HG02763 (cell line): ENCODE measurements around the gene FGGY.

ENCODE experiments used
- ATAC-seq: cut with Tn5 transposase; IDR thresholded peaks from one replicate; pipeline ENCODE4 v1.9.1; 2021; ENCODE audit warnings: mild to moderate bottlenecking, moderate library complexity; ENCODE audit not compliant: unreplicated experiment

Gene FGGY

DNA sequence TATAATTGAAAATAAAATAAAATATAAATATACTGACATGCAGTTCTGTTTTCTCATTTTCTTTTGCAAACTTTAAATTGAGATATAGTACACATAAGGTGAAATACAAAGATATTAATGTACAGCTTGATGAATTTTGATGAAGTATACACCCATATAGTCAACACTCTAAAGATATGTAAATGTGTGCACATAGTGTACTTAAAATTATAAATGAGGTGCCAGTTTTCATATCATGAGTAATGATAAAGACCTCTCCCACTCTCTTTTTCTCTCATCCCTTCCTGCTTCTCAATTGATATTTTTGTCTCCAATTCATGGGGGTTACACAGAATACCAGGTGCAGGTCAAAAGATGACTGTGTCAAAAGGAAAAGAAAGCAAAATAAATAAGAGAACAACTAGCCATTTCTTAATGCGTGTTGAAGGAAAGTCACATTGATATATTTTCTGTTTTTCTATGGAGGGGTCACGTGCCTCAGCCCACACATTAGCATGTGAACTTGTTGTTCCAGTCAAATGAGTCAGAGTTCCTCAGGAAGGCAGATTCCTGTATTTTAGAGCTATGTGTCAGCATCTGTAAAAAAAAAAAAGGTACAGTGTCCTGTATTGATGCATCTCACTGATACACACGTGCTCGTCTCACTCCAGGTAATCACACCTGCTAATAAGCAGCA, 453.6 kb downstream of the FGGY start:
- no peak for ATAC-seq

DNA sequence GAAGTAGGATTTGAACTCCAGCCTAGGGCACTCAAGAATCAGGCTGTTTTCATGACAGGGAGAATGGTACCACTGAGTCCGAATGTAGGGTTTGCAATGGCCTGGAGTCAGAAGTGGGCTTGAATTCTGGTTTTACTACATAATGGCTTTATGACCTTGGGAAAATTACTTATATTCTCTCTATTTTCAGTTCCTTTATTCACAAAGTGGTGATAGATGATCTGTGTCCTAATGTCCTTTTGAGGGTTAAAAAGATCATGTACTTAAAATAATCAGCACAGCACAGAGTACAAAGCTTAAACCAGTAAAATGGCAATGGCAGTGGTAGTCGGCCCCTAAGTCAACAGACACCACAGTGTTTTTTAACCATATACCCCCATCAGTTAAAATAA, 454.1 kb downstream of the FGGY start:
- ATAC-seq, result no peak

DNA sequence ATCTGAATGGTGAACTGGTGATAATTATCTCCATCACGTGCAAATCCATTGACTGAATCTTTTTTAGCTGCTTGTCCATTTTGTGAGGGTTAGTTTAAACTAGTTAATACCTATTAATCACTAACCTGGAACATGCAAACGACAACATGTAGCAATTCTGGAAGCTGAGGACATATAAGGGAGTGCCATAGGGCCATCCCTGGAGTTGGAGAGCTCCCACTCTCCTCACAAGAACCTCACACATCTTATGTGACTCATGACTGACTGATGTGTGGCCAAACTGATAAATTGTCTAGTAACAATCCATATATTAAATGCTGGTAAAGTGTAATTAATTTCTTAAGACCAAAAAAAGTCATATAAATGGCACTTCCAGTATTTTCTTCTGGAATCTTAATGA, 454.9 kb downstream of the FGGY start:
- ATAC-seq, result no peak

DNA sequence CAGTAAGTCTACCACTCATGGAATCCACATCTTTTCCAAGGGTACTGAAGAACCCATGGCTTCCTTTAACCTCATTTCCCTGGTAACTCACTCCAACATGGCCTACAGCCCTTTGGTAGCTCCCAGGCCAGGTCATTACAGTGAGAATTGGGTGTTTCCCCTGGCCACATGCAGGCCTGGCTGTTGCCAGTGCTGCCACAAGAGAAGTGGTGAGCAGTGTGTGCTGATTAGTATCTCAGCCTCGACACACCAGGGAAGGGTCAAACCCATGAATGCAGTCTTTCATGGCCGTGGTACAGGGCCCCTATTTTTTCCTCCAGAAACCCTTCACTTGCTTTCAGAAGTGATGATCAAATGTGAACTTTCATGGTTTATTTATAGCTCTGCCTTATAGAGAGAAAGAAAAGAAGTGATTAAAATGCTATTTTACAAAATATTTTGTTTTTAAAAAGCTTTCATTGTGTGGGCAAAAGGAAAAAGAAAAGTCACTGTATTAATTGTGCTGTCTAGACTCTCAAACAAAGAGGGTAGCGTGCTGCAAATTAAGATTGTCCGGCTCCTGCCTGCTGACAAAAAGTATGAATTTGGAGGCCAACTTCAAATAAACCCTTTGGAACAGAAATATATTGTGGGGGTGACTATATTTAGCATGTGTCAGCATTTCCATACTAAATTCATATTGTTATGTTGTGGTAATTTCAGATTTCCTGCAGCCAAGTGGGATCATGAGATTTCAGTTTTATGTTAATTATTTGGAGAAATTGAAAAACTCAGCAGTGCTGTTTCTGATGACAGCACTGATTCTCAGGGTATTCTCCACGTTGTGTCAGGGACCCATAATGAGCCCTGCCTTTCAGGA, 455.9 kb downstream of the FGGY start:
- no peak for ATAC-seq

DNA sequence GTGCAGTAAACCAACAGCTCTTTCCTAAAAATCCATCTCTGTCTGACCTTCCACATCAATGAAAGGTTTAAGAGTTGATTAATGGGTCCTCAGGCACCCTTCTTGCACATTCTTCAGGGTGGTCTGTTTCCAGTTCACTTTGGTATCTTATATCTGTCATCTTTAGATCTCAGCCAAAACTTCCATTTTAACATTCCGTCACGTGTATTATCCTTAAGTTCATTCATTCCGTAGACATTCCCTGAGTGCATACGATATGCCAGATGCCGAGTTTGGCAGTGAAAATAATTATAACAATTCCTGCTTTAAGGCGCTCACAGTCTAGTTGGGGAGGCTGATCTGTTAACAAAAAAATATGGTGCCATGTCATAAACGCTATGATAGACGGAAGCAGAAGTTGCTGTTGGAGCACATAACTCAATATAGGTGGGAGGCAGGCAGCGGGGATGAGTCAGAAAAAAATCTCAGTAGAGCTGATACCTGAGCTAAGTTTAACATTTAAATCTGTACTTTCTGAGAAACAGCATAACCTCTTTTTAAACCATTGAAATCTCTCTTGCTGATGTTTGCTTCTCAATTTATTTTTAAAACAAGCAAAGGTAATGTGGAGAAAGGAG, 458.3 kb downstream of the FGGY start:
- ATAC-seq, result no peak

DNA sequence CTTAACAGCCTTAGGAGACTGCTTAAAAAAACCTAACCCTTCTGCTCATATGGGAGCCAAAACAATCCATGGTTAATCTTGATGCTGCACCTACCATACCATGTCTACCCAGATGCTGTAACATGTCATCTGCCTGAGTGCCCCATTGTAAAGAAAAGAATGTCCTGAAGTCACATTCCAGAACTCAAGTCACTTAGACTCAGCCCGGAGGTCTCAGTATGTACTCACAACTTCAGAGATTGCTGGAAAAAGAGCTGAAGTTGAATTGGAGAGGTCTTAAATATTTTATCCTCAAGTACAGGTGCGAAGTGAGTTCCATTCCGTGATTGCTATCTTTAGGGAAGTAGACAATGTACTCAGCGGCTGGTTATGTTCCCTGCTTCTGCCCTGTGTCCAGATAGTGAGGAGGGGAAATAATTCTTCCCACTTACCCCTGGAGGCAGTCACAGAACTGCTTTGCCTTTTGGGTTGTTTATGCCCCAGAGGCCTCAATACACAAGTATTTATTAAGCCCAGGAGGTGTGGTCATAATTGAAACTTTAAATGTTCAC, 460.4 kb downstream of the FGGY start:
- no peak for ATAC-seq

DNA sequence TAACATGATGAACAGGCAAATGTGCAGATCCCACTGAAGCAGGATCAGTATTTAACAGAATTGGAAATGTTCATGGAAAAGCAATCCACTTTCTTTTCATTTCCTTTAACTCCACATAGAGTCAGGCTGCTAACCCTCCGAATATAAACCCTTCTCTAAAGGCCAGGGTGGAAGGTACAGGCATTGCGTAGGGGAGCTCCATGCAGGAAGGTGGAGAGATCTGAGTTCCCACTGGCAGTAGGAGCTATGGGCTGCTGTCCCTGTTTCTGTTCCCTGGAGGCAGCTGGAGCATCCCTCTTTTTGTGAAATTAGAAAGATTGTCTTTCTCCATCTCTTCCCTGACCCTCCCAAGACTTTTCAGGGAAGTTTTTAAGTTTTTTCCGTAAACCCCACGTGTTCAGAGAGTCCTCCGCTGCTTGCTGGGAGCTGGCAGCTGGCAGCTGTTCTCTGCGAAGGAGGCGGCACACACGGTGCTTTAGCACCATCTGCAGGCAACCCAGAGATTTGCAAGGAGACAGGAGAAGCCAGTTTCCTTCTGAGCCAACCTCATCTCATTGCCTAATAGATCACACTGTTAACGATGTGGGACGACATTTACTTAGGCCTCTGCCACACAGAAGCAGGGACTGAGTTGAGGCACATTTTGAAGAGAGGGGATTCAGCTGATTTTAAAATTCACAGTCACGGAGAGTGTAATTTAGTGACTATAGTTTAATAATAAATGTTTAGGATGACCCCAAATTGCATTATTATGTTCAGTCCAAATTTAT, 462.4 kb downstream of the FGGY start:
- peak; percentile 82 for ATAC-seq

DNA sequence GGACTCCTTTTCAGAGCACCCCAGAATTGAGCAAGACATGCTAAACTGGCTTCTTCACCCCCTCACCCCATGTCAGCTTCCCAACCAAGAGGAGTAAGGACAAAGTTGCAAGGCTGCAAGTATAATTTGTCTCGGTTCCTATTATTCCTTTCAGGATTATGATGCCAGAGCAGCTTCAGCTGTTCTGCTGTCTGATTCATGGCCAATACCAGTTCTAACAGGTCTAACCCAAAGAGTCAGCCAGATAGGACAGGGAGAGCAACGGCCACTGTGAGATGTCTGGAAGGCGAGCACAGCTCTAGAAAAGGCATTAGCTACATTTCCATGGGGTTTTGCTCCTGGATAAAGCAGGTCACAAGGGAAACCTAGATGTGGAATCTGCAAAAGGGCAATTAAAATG, 464.5 kb downstream of the FGGY start:
- no peak for ATAC-seq

DNA sequence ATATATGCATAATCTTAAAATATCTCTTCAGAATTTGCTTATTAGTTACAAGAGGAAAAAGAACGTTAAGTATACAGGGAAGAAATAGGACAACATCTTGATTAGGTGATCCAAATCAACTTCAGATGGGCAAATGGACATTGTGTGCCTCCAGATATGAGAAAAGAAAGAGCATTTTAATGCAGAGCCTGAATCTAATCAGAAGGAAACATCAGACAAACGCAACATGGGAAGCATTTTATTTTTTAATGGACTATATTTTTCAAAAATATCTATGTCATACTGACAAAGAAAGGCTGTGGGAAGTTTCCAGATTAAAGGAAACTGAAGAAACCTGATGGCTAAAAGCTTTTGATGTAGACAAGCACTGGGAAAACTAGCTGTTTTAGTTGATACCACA, 466.5 kb downstream of the FGGY start:
- ATAC-seq, result no peak

DNA sequence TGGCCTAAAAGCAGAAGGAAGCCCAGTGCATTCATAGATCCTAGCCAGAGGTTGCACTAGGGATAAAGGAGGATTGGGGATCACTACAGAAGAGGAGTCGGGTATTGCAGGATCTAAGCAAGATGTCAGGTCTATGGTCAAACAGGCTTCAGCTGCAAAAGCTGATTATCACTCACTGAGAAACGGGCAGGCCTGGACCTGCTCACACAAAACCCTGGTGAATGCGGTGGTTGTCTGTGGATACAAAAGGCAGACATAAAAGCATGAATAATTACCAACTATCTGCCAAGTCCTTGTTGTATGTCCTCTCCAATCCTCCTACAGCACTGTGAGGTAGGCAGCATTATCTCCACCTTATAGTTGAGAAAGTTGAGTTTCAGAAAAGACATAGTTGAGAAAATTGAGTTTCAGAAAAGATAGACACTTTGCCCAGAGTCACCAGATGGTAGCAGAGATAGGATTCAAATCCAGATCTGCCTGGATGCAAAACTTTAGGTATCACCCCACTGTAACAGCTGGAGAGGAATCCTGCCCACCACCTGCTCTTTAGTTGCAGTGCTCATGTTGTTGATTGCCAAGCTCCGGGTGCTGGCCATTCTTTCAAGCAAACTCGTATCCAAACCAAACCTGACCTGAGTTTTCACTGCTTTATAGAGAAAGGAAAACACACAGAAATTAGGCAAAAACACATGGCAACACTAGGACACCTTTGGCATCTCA, 468.3 kb downstream of the FGGY start:
- ATAC-seq, result no peak

DNA sequence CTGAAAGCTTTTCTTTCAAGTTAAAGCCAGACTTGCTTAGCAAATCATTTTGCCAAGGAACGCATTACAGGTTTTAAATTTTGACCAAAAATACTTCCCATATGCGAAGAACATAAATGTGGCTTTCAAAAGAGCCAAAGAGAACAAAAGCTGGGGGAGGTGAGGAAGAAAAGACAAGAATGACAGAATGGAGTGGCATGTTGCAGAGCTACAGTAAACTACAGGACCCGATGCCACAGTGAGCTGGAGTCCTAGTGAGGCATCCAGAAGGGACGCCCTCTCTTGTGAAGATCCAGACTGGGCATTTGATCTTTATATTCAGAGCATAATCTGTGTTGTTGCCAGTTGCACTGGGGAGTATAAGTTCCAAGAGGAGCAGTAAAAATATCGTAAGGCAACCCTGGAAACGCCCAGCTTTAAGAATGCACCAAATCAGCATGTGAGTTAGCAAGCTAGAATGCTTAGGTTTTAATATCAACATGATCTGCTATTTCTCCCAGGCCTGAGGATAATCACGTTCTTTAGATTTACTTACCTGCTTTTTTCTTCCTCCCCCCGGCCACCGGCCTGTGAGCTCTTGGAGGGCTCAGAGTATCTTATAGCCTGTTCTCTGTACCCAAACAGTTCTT, 469.4 kb downstream of the FGGY start:
- no peak for ATAC-seq

DNA sequence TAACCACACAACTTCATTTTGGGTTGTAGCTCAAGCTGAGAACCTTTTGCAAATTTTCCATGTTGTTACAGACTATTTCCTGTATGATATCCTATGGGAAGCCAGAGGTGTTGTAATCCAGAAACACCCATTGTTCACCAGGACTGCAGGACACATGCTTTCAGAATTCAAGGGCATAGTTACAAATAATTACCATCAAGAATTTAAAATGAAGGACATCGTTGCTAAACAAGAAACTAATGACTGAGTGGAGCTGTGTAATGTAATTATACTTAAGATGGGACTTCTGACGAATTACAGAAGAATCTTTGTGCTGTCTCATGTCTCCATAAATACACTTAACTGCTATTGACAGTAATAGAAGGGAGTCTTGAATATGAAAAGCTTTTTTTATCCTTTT, 470.2 kb downstream of the FGGY start:
- ATAC-seq, result no peak

DNA sequence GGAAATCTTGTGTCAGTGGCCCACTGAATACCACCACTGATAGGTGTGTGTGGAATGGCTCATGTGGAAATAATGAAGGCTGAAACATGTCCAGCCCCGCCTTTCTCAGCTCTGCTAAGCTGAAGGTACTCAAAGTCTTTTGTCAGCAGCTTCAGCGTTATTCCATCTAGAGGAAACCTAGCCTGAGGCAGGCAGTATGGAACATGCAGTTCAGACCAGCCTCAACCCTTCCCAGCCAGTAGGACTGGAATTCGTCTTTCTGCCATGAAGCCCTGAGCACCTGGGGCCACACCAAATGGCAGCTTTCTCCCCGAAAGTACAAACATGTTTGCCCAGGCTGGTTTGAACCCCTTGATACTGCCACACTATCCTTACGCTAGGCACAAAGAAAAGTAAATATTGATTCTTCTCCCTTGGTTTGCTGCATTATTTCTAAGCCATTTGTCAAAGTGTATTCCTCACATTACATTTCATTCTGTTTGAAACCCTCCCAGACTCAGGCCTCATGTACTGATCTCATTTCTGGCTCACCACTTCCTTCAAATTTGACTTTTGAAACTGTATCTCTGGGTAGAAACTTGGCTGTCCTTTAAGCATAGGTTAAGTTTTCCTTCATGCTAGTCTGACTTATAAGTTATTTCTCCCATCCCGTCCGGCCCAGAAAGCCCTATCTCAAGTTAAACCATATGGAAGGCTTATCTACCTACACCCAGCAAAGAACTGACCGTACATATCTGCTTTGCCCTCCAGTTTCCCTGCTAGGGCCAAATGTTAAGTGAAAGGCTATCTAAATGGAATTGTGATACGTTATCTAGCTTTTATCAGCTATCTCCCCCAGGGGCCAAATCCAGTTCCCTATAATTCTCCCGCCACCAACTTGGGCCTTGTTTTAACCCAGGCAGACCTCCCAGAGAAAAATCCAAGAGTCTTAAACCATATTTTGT, 472.2 kb downstream of the FGGY start:
- no peak for ATAC-seq

DNA sequence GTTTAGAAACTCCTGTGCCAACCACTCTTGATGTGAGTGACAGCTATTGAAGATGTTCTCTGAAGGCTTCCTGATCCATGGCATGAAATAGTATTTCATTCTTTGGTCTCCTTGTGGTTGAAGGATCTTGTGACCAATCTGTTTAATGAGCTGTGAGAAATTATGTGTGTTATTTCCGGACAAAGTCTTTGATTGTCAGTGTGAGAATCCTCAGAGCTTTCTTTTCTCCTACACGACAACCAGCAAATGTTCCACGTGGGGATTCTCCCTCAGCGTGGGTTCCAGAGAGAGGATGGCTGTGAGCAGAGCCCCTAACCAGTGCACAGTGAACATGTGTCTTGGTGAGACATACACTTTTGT, 472.8 kb downstream of the FGGY start:
- no peak for ATAC-seq

DNA sequence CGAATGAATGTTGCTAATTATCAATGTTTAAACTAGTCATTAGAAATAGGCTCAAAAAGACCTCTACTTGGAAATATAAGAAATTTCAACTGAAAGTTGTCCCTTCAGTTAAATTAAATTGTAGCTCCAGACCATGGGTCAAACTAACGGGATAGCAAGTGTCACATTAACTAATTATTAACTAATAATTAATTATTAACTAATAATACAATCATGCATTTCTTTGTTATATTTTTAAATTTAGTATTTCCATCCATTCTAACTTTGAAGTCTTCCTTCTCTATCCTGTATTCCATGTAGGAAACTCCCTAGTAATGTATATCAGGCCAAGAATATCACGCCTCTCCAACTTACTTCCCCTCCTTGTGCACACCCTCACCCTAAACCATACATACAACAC, 474.5 kb downstream of the FGGY start:
- ATAC-seq, result no peak

DNA sequence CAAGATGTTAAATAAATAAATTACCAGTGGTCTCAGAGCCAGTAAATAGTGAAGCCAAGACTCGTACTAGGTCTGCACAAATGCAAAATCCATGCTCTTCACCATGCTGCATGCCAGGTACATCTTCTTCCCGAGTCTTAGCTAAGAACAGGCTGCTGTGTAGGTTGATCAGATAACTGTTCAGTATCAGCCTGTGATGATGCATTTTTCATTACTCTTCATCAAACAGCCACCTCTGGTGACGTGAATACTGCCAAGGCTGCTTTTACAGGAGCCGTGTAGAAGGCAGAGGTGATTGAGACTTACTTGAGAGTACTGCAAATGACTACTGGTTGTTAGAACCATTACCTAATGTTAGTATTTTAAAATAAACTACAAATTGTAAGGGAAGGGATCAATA, 478.6 kb downstream of the FGGY start:
- no peak for ATAC-seq

DNA sequence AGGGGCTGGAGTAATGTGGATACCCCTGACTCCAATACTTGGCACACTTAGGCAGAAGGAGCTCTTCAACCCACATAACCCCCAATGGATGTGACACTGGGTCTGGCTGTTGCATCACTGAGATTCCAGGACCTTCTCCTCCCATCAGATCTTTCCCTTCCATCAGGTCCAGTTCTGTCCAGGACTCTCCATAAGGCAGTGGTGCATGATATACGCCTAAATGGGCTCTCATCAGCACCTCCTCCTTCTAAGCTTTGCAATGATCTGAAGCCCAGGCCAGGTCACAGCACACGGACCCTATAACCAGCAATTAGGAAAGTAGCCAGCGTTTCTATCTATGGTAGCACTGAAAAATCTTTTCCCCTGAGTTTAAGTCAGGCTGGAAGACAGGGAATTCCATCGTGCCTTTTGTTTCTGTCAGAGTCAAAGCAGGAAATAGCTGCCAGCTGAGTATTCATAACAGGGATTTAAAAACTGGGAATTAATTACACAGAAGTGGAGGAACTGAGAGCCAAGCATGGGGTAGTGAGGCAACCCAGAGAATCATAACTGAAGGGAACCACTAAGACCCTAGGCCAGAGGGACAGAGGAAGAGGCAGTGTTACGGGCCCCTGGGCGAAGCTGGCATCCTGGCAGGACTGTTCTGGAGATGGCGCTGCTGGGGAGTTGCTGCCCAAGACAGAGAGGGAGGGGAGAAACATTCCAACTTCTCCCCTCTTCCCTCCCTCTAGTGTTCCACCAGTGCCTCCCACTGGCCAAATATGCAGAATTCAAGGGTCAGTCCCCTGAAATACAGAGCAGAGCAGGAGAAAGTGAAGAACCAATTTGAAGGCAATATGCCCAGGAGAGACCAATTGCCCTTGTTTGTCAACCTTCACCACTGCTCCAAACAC, 480.3 kb downstream of the FGGY start:
- no peak for ATAC-seq

DNA sequence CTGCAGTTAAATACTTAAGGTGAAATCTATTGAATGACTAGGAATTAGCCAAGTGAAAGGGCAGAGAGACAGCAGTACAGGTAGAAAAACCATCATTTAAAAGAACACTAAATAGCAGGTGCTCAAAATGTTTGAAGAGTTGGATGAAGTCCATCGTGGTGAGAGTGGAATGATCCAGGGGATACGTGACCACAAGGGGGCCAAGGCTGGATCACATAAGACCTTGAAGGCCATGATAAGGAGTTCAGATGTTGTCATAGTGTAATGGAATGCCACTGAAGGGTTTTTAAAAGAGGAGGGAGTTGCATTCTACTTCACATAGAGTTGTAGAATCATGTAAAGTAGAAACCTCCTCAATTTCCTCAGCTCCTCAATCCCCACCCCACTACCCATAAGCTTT, 483.1 kb downstream of the FGGY start:
- no peak for ATAC-seq
